ENCODE data around the gene ENOX2. TPM values are rescaled to one million over a fixed set of nuclear protein-coding genes. Genes with fewer than 3 reads are reported as not detected.

The ENOX2 gene
- total RNA-seq, 1 experiment from 2014 or later, result 24.3 TPM

DNA sequence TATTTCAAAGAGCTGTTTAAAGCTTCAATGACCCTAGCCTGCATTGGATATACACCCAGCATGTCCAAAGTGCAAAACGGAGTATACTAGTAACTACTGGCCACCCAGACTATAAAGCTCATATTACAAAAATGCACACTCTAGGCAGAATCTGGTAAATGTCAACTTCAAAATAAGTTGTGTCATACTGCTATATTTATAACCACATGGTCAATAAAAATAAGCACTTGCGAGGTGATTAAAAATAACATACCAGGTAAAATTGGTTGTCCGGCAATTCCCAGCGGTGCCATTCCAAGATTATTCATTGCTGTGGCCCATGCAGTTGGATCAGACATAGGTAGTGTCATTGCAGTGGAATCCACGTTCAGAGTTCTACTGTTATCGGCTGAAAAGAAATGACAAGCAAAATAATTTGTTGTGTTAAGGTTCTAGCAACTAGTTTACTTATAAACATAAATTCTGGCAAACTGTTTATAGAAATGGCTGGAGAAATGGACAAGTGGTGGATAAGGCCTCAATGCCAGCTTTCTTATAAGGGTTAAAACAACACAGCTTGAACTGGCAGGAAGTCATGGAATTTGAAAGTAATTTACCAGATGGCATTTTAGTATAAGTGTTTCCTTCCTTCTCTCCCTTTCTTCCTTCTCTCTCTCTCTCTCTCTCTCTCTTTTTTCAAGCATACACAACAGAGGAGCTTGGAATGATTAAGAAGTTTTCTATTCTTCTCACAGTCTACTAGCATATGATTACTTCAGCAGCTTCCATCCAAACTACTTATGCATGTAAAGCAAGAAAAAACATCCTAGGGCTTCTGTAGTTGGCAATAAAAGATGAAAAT is 199.9 kb downstream of the ENOX2 start:
- ChIA-PET CTCF (interaction anchor here (0.6 to 1.8 kb wide), 3 partner anchors 57 to 214 kb away, joined by 3 to 4 read pairs (median 3); no protein-coding TSS in a partner anchor), POLR2A (no interaction called here)
- peaks cover 12% of the 10 kb centered on the region for H3K27me3 Mint-ChIP-seq (ENCODE audit: insufficient read depth, unreplicated experiment)
- H3K4me1 Mint-ChIP-seq (ENCODE audit: insufficient read depth, unreplicated experiment), result no peaks in the 10 kb centered on the region
- TF ChIP-seq, protein P1, sequence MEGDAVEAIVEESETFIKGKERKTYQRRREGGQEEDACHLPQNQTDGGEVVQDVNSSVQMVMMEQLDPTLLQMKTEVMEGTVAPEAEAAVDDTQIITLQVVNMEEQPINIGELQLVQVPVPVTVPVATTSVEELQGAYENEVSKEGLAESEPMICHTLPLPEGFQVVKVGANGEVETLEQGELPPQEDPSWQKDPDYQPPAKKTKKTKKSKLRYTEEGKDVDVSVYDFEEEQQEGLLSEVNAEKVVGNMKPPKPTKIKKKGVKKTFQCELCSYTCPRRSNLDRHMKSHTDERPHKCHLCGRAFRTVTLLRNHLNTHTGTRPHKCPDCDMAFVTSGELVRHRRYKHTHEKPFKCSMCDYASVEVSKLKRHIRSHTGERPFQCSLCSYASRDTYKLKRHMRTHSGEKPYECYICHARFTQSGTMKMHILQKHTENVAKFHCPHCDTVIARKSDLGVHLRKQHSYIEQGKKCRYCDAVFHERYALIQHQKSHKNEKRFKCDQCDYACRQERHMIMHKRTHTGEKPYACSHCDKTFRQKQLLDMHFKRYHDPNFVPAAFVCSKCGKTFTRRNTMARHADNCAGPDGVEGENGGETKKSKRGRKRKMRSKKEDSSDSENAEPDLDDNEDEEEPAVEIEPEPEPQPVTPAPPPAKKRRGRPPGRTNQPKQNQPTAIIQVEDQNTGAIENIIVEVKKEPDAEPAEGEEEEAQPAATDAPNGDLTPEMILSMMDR (IDR thresholded peaks at IDR 0.05; ENCODE audit: unreplicated experiment), result no peak
- no peaks in the 10 kb centered on the region for H3K9me3 Mint-ChIP-seq (ENCODE audit: unreplicated experiment)
- intact Hi-C loops (cut with micrococcal nuclease), result no loop called here
- no peak overlapping the region for H3K4me3 Mint-ChIP-seq (ENCODE audit: unreplicated experiment)
- DNase-seq (ENCODE audit: unreplicated experiment), result no peak
- no peak overlapping the region for H3K27ac Mint-ChIP-seq (ENCODE audit: low read depth, unreplicated experiment)
- no TSS peak for BruUV-seq (replicated peaks)
- H3K36me3 Mint-ChIP-seq (ENCODE audit: insufficient read depth, unreplicated experiment), result peaks cover 7% of the 10 kb centered on the region

DNA sequence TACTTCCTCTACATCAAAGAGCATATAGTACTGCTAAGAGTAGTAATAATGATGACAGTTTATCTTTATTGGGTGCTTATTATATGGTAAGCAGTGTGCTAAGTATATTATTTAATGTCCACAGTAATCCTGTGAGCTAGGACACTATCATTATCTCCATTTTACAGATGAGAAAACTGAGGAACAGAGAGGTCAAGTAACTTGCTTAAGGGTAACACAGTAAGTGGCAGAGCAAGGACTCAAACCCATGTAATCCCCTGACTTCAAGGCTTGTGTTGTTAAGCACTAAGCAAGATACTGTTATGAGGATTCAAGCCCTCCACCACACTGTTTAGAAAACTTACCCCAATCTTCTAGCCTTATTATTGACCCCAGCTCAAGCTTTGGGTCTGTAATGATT is 202.4 kb downstream of the ENOX2 start:
- Mint-ChIP-seq H3K4me3 (ENCODE audit: unreplicated experiment) (no peak overlapping the region), H3K9me3 (ENCODE audit: unreplicated experiment) (no peaks in the 10 kb centered on the region), H3K27ac (ENCODE audit: low read depth, unreplicated experiment) (no peak overlapping the region), H3K27me3 (ENCODE audit: insufficient read depth, unreplicated experiment) (no peaks in the 10 kb centered on the region), H3K4me1 (ENCODE audit: insufficient read depth, unreplicated experiment) (no peaks in the 10 kb centered on the region), H3K36me3 (ENCODE audit: insufficient read depth, unreplicated experiment) (no peaks in the 10 kb centered on the region)
- CTCF ChIA-PET, result no interaction called here
- intact Hi-C loops (cut with micrococcal nuclease), result no loop called here
- DNase-seq (ENCODE audit: unreplicated experiment), result no peak
- BruUV-seq (replicated peaks), result no TSS peak
- TF ChIP-seq, protein P1 (IDR thresholded peaks at IDR 0.05; ENCODE audit: unreplicated experiment), result no peak
- POLR2A ChIA-PET, result no interaction called here

- Mint-ChIP-seq H3K27ac (ENCODE audit: low read depth, unreplicated experiment) (no peak overlapping the region), H3K4me3 (ENCODE audit: unreplicated experiment) (no peak overlapping the region), H3K36me3 (ENCODE audit: insufficient read depth, unreplicated experiment) (no peaks in the 10 kb centered on the region), H3K27me3 (ENCODE audit: insufficient read depth, unreplicated experiment) (no peaks in the 10 kb centered on the region), H3K9me3 (ENCODE audit: unreplicated experiment) (no peaks in the 10 kb centered on the region), H3K4me1 (ENCODE audit: insufficient read depth, unreplicated experiment) (no peaks in the 10 kb centered on the region)
- BruUV-seq (replicated peaks), result no TSS peak
- ChIA-PET POLR2A (no interaction called here), CTCF (interaction anchor here (0.6 kb wide), 1 partner anchor 219 kb away, joined by 3 read pairs; no protein-coding TSS in a partner anchor)
- DNase-seq (ENCODE audit: unreplicated experiment), result no peak
- TF ChIP-seq, protein P1 (IDR thresholded peaks at IDR 0.05; ENCODE audit: unreplicated experiment), result no peak
- intact Hi-C loops (cut with micrococcal nuclease), result no loop called here
Observed at GRCh38 chrX:130699618-130700017, 203.4 kb downstream of the ENOX2 start.

DNA sequence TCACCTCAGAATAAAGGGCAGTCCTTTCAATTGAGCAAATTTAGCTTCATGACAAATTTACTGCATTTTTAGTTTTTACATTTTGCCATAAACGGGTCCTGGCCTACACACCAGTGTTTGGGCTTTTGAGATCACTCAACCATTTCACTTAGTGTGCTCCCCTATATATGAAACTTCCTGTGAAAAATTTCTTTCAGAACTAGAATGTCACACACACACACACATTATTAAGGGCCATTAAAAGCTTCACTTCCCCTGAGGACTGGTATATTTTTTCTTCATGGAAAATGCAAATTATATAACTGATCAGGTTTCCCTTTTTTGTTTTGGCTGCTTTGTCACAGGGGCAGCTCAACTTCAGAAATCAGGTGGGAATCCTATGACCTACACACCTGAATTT is 206.5 kb downstream of the ENOX2 start:
- CTCF ChIA-PET, result no interaction called here

More for the DNA sequence above, 206.5 kb downstream of the ENOX2 start:
- TF ChIP-seq, protein P1 (IDR thresholded peaks at IDR 0.05; ENCODE audit: unreplicated experiment), result no peak
- H3K4me1 Mint-ChIP-seq (ENCODE audit: insufficient read depth, unreplicated experiment), result no peaks in the 10 kb centered on the region
- POLR2A ChIA-PET, result no interaction called here
- H3K27me3 Mint-ChIP-seq (ENCODE audit: insufficient read depth, unreplicated experiment), result peaks cover 16% of the 10 kb centered on the region
- H3K27ac Mint-ChIP-seq (ENCODE audit: low read depth, unreplicated experiment), result no peak overlapping the region
- no peak for DNase-seq (ENCODE audit: unreplicated experiment)
- intact Hi-C loops (cut with micrococcal nuclease), result no loop called here
- H3K4me3 Mint-ChIP-seq (ENCODE audit: unreplicated experiment), result no peak overlapping the region
- BruUV-seq (replicated peaks), result no TSS peak
- no peaks in the 10 kb centered on the region for H3K9me3 Mint-ChIP-seq (ENCODE audit: unreplicated experiment)
- no peaks in the 10 kb centered on the region for H3K36me3 Mint-ChIP-seq (ENCODE audit: insufficient read depth, unreplicated experiment)
